Thyroid gland (tissue), 4 donors: ENCODE data around the gene ZNF837.

Experiments
- POLR2A ChIP-seq, 2 donors: fragments of 450-650 bp; IDR thresholded peaks; one replicate each; pipeline ENCODE4 v1.6.1; 2017; ENCODE audit warnings: antibody characterized with exemption in 2 of 2, mild to moderate bottlenecking in 2 of 2, moderate library complexity in 1 of 2
- TF ChIP-seq, protein P1 (sequence below), 6 experiments: fragments of 200-600 bp in 3 of 6; fragments of 450-650 bp in 3 of 6; sonication (generic) in 3 of 6; IDR thresholded peaks; one replicate each; pipeline ENCODE4 v1.5.1; 2016 to 2019; ENCODE audit warnings: antibody characterized with exemption in 6 of 6, mild to moderate bottlenecking in 2 of 6, inconsistent platforms in 1 of 6, moderate library complexity in 1 of 6

DNA sequence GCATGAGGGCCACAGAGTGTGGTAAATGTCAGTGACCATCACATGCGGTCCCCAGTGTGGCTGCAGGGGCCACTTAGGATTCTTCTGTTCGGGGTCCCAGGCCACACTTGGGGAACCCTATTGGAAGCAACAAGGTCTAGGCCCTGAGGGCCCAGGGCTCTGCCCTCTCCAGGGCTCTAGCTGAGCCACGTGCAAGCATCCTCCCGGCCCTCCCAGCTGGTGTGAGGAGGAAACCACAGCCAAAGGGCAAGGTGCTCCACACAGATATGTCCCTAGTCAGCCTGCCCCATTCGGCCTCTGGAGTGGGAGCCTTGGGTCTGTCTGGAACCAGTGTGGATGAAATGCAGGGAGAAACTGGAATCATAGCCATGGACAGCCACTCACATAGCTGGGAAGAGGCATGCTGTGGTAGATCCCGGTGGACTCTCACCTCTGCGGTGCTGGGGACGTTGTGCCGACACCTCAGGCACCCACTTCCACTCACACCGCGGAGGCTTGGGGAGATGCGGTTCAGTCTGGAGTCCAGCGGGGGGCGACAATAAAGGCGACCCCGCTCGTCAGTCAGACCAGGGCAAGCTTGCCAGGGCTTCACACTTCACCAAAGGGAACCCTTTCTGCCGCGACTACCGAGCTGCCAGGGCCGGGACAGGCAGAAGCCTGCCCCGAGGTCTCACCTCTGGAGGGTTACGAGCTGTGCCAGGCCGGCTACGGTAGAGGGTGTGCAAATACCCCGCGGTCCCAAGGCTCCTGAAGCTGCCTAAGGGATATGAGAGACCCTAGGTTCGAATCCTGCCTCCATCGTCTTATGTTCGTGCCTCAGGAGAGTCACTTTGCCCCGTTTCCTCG, 14.0 kb downstream of the ZNF837 start:
- TF ChIP-seq, protein P1, sequence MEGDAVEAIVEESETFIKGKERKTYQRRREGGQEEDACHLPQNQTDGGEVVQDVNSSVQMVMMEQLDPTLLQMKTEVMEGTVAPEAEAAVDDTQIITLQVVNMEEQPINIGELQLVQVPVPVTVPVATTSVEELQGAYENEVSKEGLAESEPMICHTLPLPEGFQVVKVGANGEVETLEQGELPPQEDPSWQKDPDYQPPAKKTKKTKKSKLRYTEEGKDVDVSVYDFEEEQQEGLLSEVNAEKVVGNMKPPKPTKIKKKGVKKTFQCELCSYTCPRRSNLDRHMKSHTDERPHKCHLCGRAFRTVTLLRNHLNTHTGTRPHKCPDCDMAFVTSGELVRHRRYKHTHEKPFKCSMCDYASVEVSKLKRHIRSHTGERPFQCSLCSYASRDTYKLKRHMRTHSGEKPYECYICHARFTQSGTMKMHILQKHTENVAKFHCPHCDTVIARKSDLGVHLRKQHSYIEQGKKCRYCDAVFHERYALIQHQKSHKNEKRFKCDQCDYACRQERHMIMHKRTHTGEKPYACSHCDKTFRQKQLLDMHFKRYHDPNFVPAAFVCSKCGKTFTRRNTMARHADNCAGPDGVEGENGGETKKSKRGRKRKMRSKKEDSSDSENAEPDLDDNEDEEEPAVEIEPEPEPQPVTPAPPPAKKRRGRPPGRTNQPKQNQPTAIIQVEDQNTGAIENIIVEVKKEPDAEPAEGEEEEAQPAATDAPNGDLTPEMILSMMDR (IDR thresholded peaks at IDR 0.05): no peak
- no peak for TF ChIP-seq POLR2A (IDR thresholded peaks at IDR 0.05)
